Measurements from ENCODE around the gene ABCF3. TPM values are rescaled to one million over a fixed set of nuclear protein-coding genes. Genes with fewer than 3 reads are reported as not detected.

ABCF3 gene
- total RNA-seq, 6 experiments from 2014 or later = 53.3 to 70.9 (median 63.4) TPM

DNA sequence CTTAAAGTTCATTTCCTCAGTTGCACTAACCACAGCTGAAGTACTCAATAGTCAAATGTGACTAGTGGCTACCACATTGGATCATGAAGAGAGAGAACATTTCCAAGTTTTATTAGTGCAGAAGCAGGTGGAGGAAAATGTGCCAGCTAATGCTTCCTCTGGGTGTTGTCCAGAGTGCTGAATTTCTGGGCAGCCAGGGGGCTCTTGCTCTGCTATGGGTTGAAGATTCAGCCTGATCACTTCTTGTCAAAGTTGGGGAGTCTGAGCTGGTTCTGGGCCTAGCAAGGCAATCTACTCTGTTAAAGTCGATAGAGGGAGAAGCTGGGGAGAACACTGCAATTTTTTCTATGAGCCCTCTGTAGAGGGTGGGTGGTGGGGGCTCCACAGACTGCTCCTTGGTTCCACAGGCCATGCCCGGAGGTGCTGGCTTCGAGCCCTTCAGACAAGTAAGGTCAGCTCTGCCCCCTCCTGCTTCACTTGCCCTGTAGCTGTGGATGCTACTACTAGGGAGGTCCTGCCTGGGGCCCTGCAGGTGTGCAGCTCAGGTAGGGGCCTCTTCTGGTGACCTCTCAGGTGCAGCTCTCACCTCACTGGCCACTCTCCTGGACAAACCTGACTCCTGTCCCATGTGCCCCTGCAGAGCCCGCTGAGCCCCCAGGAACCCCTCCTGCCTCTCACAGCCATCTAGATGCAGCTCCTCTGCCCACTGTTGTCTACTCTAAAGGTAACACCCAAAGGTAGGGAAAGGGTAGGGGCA, 54.6 kb downstream of the ABCF3 start:
- peak; percentile 39 for DNase-seq
- Mint-ChIP-seq H3K36me3 (ENCODE audit: low read depth) (peaks cover 15% of the 10 kb centered on the region), H3K27me3 (ENCODE audit: insufficient read depth) (peaks cover 7% of the 10 kb centered on the region; the same call in 1 of the 2 replicates), H3K4me3 (no peak overlapping the region), H3K27ac (no peak overlapping the region), H3K9me3 (no peaks in the 10 kb centered on the region), H3K4me1 (ENCODE audit: low read depth) (no peaks in the 10 kb centered on the region)
- TF ChIP-seq, protein P1, sequence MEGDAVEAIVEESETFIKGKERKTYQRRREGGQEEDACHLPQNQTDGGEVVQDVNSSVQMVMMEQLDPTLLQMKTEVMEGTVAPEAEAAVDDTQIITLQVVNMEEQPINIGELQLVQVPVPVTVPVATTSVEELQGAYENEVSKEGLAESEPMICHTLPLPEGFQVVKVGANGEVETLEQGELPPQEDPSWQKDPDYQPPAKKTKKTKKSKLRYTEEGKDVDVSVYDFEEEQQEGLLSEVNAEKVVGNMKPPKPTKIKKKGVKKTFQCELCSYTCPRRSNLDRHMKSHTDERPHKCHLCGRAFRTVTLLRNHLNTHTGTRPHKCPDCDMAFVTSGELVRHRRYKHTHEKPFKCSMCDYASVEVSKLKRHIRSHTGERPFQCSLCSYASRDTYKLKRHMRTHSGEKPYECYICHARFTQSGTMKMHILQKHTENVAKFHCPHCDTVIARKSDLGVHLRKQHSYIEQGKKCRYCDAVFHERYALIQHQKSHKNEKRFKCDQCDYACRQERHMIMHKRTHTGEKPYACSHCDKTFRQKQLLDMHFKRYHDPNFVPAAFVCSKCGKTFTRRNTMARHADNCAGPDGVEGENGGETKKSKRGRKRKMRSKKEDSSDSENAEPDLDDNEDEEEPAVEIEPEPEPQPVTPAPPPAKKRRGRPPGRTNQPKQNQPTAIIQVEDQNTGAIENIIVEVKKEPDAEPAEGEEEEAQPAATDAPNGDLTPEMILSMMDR (IDR thresholded peaks at IDR 0.05) = 0 out of 2 replicates have a peak, but pooled peaks have one; percentile 6

DNA sequence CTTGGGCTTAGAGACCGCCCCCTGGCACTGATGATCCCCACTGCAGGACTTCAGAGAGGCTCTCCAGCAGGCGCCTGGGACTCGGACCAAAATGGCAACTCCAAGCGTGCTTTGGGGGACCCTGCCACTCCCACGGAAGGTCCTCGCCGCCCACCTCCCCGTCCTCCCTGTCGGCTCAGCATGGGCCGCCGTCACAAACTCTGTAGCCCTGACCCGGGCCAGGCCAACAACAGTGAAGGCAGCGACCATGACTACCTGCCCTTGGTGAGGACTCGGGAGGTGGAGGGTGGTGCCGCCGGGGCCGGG, 55.1 kb downstream of the ABCF3 start:
- peaks cover 7% of the 10 kb centered on the region; the same call in 1 of the 2 replicates for H3K27me3 Mint-ChIP-seq (ENCODE audit: insufficient read depth)
- no peaks in the 10 kb centered on the region for H3K9me3 Mint-ChIP-seq
- no peak overlapping the region for H3K4me3 Mint-ChIP-seq
- no peak for DNase-seq
- H3K36me3 Mint-ChIP-seq (ENCODE audit: low read depth) = peaks cover 15% of the 10 kb centered on the region
- no peaks in the 10 kb centered on the region for H3K4me1 Mint-ChIP-seq (ENCODE audit: low read depth)
- TF ChIP-seq, protein P1 (IDR thresholded peaks at IDR 0.05) = no peak
- no peak overlapping the region for H3K27ac Mint-ChIP-seq

DNA sequence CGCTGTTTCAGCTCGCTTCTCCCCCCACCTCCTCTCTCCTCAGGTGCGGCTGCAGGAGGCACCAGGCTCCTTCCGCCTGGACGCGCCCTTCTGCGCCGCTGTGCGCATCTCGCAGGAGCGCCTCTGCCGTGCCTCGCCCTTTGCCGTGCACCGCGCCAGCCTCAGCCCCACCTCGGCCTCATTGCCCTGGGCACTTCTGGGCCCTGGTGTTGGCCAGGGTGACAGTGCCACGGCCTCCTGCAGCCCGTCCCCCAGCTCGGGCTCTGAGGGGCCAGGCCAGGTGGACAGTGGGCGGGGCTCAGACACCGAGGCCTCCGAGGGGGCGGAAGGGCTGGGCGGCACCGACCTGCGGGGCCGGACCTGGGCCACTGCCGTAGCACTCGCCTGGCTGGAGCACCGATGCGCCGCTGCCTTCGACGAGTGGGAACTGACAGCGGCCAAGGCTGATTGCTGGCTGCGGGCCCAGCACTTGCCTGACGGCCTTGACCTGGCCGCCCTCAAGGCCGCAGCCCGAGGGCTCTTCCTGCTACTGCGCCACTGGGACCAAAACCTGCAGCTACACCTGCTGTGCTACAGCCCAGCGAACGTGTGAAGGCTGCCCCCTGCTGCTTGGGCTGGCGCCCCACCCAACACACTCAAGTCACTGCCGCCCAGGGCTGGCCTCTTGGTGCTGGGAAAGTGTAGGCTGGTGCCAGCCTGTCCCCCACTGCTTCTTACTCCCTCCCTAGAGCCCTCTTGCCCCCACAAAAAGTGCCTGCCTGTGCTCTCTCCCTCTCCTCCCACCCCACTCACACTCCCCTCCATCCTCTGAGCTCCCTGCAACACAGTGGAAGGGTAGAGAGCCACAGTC, 55.7 kb downstream of the ABCF3 start:
- Mint-ChIP-seq H3K4me1 (ENCODE audit: low read depth) (no peaks in the 10 kb centered on the region), H3K27ac (no peak overlapping the region), H3K27me3 (ENCODE audit: insufficient read depth) (peaks cover 4% of the 10 kb centered on the region; the same call in 1 of the 2 replicates), H3K9me3 (no peaks in the 10 kb centered on the region), H3K36me3 (ENCODE audit: low read depth) (peaks cover 15% of the 10 kb centered on the region), H3K4me3 (no peak overlapping the region)
- TF ChIP-seq, protein P1 (IDR thresholded peaks at IDR 0.05) = peak; percentile 75
- DNase-seq = peak; percentile 4

GRCh38 chr3:184242297-184242685, 56.3 kb downstream of the ABCF3 start:
- Mint-ChIP-seq H3K9me3 (no peaks in the 10 kb centered on the region), H3K27me3 (ENCODE audit: insufficient read depth) (no peaks in the 10 kb centered on the region; the same call in 1 of the 2 replicates), H3K36me3 (ENCODE audit: low read depth) (peaks cover 15% of the 10 kb centered on the region), H3K4me1 (ENCODE audit: low read depth) (no peaks in the 10 kb centered on the region), H3K4me3 (no peak overlapping the region), H3K27ac (no peak overlapping the region)
- TF ChIP-seq, protein P1 (IDR thresholded peaks at IDR 0.05) = no peak
- no peak for DNase-seq

Small RNAs within 50 kb of the gene (microRNA-seq; reads per million reads assigned to microRNA genes)
- not detected for gene MIR1224

Other genes with a start within 250 kb of the ABCF3 start
- 10 to 100 TPM; 16.6 to 19.6 (median 17.4) TPM for gene ABCC5, start 168.3 kb upstream of the ABCF3 start, total RNA-seq (2021; fragmentation: NEBNext Ultra II Directional; extraction: Animal tissue kit (Norgen Biotek cat#: 25700))
- gene HTR3D, start 154.5 kb upstream of the ABCF3 start, total RNA-seq (2021; fragmentation: NEBNext Ultra II Directional; extraction: Animal tissue kit (Norgen Biotek cat#: 25700)) = not detected
- not detected for gene HTR3C, start 133.2 kb upstream of the ABCF3 start, total RNA-seq (2021; fragmentation: NEBNext Ultra II Directional; extraction: Animal tissue kit (Norgen Biotek cat#: 25700))
- gene HTR3E, start 89.1 kb upstream of the ABCF3 start, total RNA-seq (2021; fragmentation: NEBNext Ultra II Directional; extraction: Animal tissue kit (Norgen Biotek cat#: 25700)) = not detected
- gene EIF2B5, start 50.8 kb upstream of the ABCF3 start, total RNA-seq (2021; fragmentation: NEBNext Ultra II Directional; extraction: Animal tissue kit (Norgen Biotek cat#: 25700)) = 10 to 100 TPM; 27.5 to 33.1 (median 31.4) TPM
- gene DVL3, start 30.8 kb upstream of the ABCF3 start, total RNA-seq (2021; fragmentation: NEBNext Ultra II Directional; extraction: Animal tissue kit (Norgen Biotek cat#: 25700)) = 10 to 100 TPM; 59.2 to 73.5 (median 64.9) TPM
- gene AP2M1, start 11.3 kb upstream of the ABCF3 start, total RNA-seq (2021; fragmentation: NEBNext Ultra II Directional; extraction: Animal tissue kit (Norgen Biotek cat#: 25700)) = 100 to 1,000 TPM; 796 to 849 (median 832) TPM
- gene VWA5B2, start 43.4 kb downstream of the ABCF3 start, total RNA-seq (2021; fragmentation: NEBNext Ultra II Directional; extraction: Animal tissue kit (Norgen Biotek cat#: 25700)) = not detected
- 10 to 100 TPM; 60.0 to 75.3 (median 69.5) TPM for gene ALG3, start 62.8 kb downstream of the ABCF3 start, total RNA-seq (2021; fragmentation: NEBNext Ultra II Directional; extraction: Animal tissue kit (Norgen Biotek cat#: 25700))
- 1 to 10 TPM; 3.3 to 4.8 (median 3.7) TPM for gene EEF1AKMT4, start 63.5 kb downstream of the ABCF3 start, total RNA-seq (2021; fragmentation: NEBNext Ultra II Directional; extraction: Animal tissue kit (Norgen Biotek cat#: 25700))
- 1 to 10 TPM; 2.7 to 6.0 (median 3.4) TPM for gene CAMK2N2, start 75.4 kb downstream of the ABCF3 start, total RNA-seq (2021; fragmentation: NEBNext Ultra II Directional; extraction: Animal tissue kit (Norgen Biotek cat#: 25700))
- not detected for gene ECE2, start 89.8 kb downstream of the ABCF3 start, total RNA-seq (2021; fragmentation: NEBNext Ultra II Directional; extraction: Animal tissue kit (Norgen Biotek cat#: 25700))
- 100 to 1,000 TPM; 620 to 777 (median 730) TPM for gene PSMD2, start 113.0 kb downstream of the ABCF3 start, total RNA-seq (2021; fragmentation: NEBNext Ultra II Directional; extraction: Animal tissue kit (Norgen Biotek cat#: 25700))
- 100 to 1,000 TPM; 522 to 605 (median 559) TPM for gene EIF4G1, start 128.4 kb downstream of the ABCF3 start, total RNA-seq (2021; fragmentation: NEBNext Ultra II Directional; extraction: Animal tissue kit (Norgen Biotek cat#: 25700))
- gene FAM131A, start 151.4 kb downstream of the ABCF3 start, total RNA-seq (2021; fragmentation: NEBNext Ultra II Directional; extraction: Animal tissue kit (Norgen Biotek cat#: 25700)) = 10 to 100 TPM; 11.2 to 13.6 (median 11.9) TPM
- 1 to 10 TPM; 3.4 to 5.1 (median 4.2) TPM for gene CLCN2, start 175.4 kb downstream of the ABCF3 start, total RNA-seq (2021; fragmentation: NEBNext Ultra II Directional; extraction: Animal tissue kit (Norgen Biotek cat#: 25700))
- gene POLR2H, start 175.5 kb downstream of the ABCF3 start, total RNA-seq (2021; fragmentation: NEBNext Ultra II Directional; extraction: Animal tissue kit (Norgen Biotek cat#: 25700)) = 10 to 100 TPM; 45.4 to 68.6 (median 50.1) TPM
- gene THPO, start 192.0 kb downstream of the ABCF3 start, total RNA-seq (2021; fragmentation: NEBNext Ultra II Directional; extraction: Animal tissue kit (Norgen Biotek cat#: 25700)) = not detected
- gene CHRD, start 193.9 kb downstream of the ABCF3 start, total RNA-seq (2021; fragmentation: NEBNext Ultra II Directional; extraction: Animal tissue kit (Norgen Biotek cat#: 25700)) = under 1 TPM in 4 of 6 experiments, not detected in 2; 0.09 to 0.31 (median 0.19) TPM

Measured in HFFc6 (cell line).